GM12892 (cell line): ENCODE measurements around the gene GCK.

Experiments
- POLR2A ChIP-seq: IDR thresholded peaks from 2 replicates; pipeline ENCODE4 v1.6.1; 2011; ENCODE audit warnings: low read depth, low read length, control low read depth
- POLR2AphosphoS5 ChIP-seq: IDR thresholded peaks from 2 replicates; pipeline ENCODE4 v1.6.1; 2011; ENCODE audit warnings: low read depth, low read length, control low read depth

- TF ChIP-seq POLR2A, result no peak
- no peak for TF ChIP-seq POLR2AphosphoS5
These were observed 49.8 kb downstream of the GCK start for GRCh38 chr7:44139311-44140010.
